H9 (cell line): ENCODE results near the gene SELE. TPM values are rescaled to one million over a fixed set of nuclear protein-coding genes. Genes with fewer than 3 reads are reported as not detected.
"Not testable (repeated sequence)": the region's sequence is repeated elsewhere in the genome, so short reads cannot be mapped to it uniquely, and the experiment has no call there.

Source experiments
- DNase-seq: peaks from one replicate; pipeline ENCODE4 v3.0.0-alpha.2; 2017
- H2AFZ ChIP-seq: one replicate; pipeline ENCODE4 v1.6.1; 2013; ENCODE audit warnings: mild to moderate bottlenecking, low read length, control low read depth, moderate library complexity
- H2AK5ac ChIP-seq: 2 replicates; pipeline ENCODE4 v1.6.1; 2013; ENCODE audit warnings: low read length, control low read depth, mixed read lengths; ENCODE audit not compliant: insufficient read length
- H2BK120ac ChIP-seq: one replicate; pipeline ENCODE4 v1.6.1; 2013; ENCODE audit warnings: low read depth, mild to moderate bottlenecking, low read length, control low read depth, inconsistent platforms; ENCODE audit not compliant: poor library complexity, severe bottlenecking
- H2BK12ac ChIP-seq: 2 replicates; pipeline ENCODE4 v1.6.1; 2013; ENCODE audit warnings: low read length, control low read depth, mixed read lengths, low read depth; ENCODE audit not compliant: insufficient read length
- H2BK15ac ChIP-seq: 2 replicates; pipeline ENCODE4 v1.6.1; 2013; ENCODE audit warnings: low read depth, low read length, control low read depth
- H2BK20ac ChIP-seq: one replicate; pipeline ENCODE4 v1.6.1; 2013; ENCODE audit warnings: low read depth, mild to moderate bottlenecking, low read length, control low read depth, inconsistent platforms; ENCODE audit not compliant: poor library complexity, severe bottlenecking
- H2BK5ac ChIP-seq: 2 replicates; pipeline ENCODE4 v1.6.1; 2013; ENCODE audit warnings: low read length, control low read depth, mixed read lengths; ENCODE audit not compliant: insufficient read length
- H3K14ac ChIP-seq: 2 replicates; pipeline ENCODE4 v1.6.1; 2013; ENCODE audit warnings: low read length, control low read depth; ENCODE audit not compliant: insufficient read depth
- H3K18ac ChIP-seq: 2 replicates; pipeline ENCODE4 v1.6.1; 2013; ENCODE audit warnings: low read depth, mild to moderate bottlenecking, mixed read lengths, low read length, control low read depth; ENCODE audit not compliant: insufficient read length
- H3K23ac ChIP-seq: 2 replicates; pipeline ENCODE4 v1.6.1; 2013; ENCODE audit warnings: low read length, control low read depth, mixed read lengths, low read depth; ENCODE audit not compliant: insufficient read length
- H3K23me2 ChIP-seq: 2 replicates; pipeline ENCODE4 v1.6.1; 2013; ENCODE audit warnings: low read depth, mild to moderate bottlenecking, mixed read lengths, low read length, control low read depth; ENCODE audit not compliant: insufficient read length, poor library complexity, severe bottlenecking
- H3K27ac ChIP-seq: 2 replicates; pipeline ENCODE4 v1.5.1; 2013; ENCODE audit warnings: low read length, control low read depth, mixed read lengths, low read depth; ENCODE audit not compliant: insufficient read length
- H3K27me3 ChIP-seq: 2 replicates; pipeline ENCODE4 v1.6.1; 2013; ENCODE audit warnings: low read length, control low read depth, inconsistent platforms; ENCODE audit not compliant: insufficient read depth
- H3K4ac ChIP-seq: 2 replicates; pipeline ENCODE4 v1.6.1; 2013; ENCODE audit warnings: low read depth, mild to moderate bottlenecking, control low read depth, inconsistent platforms, low read length, moderate library complexity
- H3K4me1 ChIP-seq: 2 replicates; pipeline ENCODE4 v1.6.1; 2013; ENCODE audit warnings: low read length, control low read depth, inconsistent platforms; ENCODE audit not compliant: insufficient read depth
- H3K4me2 ChIP-seq: 2 replicates; pipeline ENCODE4 v1.6.1; 2013; ENCODE audit warnings: low read length, control low read depth, mixed read lengths; ENCODE audit not compliant: insufficient read length, insufficient read depth
- H3K56ac ChIP-seq: 2 replicates; pipeline ENCODE4 v1.6.1; 2013; ENCODE audit warnings: low read depth, mild to moderate bottlenecking, mixed read lengths, low read length, control low read depth; ENCODE audit not compliant: insufficient read length
- H3K79me1 ChIP-seq: 2 replicates; pipeline ENCODE4 v1.6.1; 2013; ENCODE audit warnings: low read depth, mild to moderate bottlenecking, moderate library complexity, low read length, control low read depth, inconsistent platforms; ENCODE audit not compliant: insufficient read depth, poor library complexity, severe bottlenecking
- H3K79me2 ChIP-seq: 2 replicates; pipeline ENCODE4 v1.6.1; 2013; ENCODE audit warnings: low read length, control low read depth, inconsistent platforms; ENCODE audit not compliant: insufficient read depth
- H3K9ac ChIP-seq: 2 replicates; pipeline ENCODE4 v1.6.1; 2013; ENCODE audit warnings: low read length, control low read depth, mixed read lengths; ENCODE audit not compliant: insufficient read length; ENCODE audit errors: extremely low read depth
- H3K9me3 ChIP-seq: one replicate; pipeline ENCODE4 v1.6.1; 2013; ENCODE audit warnings: low read depth, low read length, inconsistent platforms; ENCODE audit not compliant: control insufficient read depth
- H3T11ph ChIP-seq: one replicate; pipeline ENCODE4 v1.6.1; 2013; ENCODE audit warnings: mild to moderate bottlenecking, low read length, control low read depth, inconsistent platforms
- H4K20me1 ChIP-seq: one replicate; pipeline ENCODE4 v1.6.1; 2013; ENCODE audit not compliant: control insufficient read depth, insufficient read length, insufficient read depth
- H4K5ac ChIP-seq: 2 replicates; pipeline ENCODE4 v1.6.1; 2013; ENCODE audit warnings: low read depth, mild to moderate bottlenecking, mixed read lengths, low read length, control low read depth; ENCODE audit not compliant: insufficient read length
- H4K8ac ChIP-seq: replicated peaks from 2 replicates; pipeline ENCODE4 v1.6.1; 2013; ENCODE audit warnings: low read length, control low read depth, mixed read lengths, low read depth; ENCODE audit not compliant: insufficient read length
- H4K91ac ChIP-seq: 2 replicates; pipeline ENCODE4 v1.6.1; 2013; ENCODE audit warnings: low read depth, mild to moderate bottlenecking, moderate library complexity, mixed read lengths, low read length, control low read depth; ENCODE audit not compliant: insufficient read length
- H3K27ac Mint-ChIP-seq, 3 experiments: 2 replicates in 2 of 3; 3 replicates in 1 of 3; pipeline ENCODE4 v1.8.0; 2020 to 2021; ENCODE audit warnings: mixed read lengths in 3 of 3, mild to moderate bottlenecking in 1 of 3, moderate library complexity in 1 of 3
- H3K27me3 Mint-ChIP-seq: 2 replicates; pipeline ENCODE4 v1.8.0; 2021; ENCODE audit warnings: low read depth, mild to moderate bottlenecking, moderate library complexity, mixed read lengths
- H3K36me3 Mint-ChIP-seq, 3 experiments: 2 replicates in 2 of 3; 3 replicates in 1 of 3; pipeline ENCODE4 v1.8.0; 2020 to 2021; ENCODE audit warnings: low read depth in 3 of 3, mixed read lengths in 3 of 3; ENCODE audit not compliant: insufficient read depth in 1 of 3
- H3K4me1 Mint-ChIP-seq, 2 experiments: 2 replicates each; pipeline ENCODE4 v1.8.0; 2020; ENCODE audit warnings: mixed read lengths in 2 of 2
- H3K4me3 Mint-ChIP-seq, 2 experiments: 2 replicates in 1 of 2; 3 replicates in 1 of 2; pipeline ENCODE4 v1.8.0; 2020 to 2021; ENCODE audit warnings: mild to moderate bottlenecking in 2 of 2, mixed read lengths in 2 of 2, moderate library complexity in 1 of 2
- H3K9me3 Mint-ChIP-seq, 2 experiments: 2 replicates in 1 of 2; 3 replicates in 1 of 2; pipeline ENCODE4 v1.8.0; 2020; ENCODE audit warnings: mild to moderate bottlenecking in 2 of 2, mixed read lengths in 2 of 2, moderate library complexity in 1 of 2
- CTCF ChIP-seq: fragments of 200-600 bp; sonication (generic); conservative IDR thresholded peaks from 3 replicates; pipeline ENCODE4 v1.8.0; 2021; ENCODE audit warnings: antibody characterized with exemption, mild to moderate bottlenecking
- WGBS: extraction: QIAGEN DNeasy Blood & Tissue Kit; methylation state at CpG from one replicate; pipeline ENCODE4 v1.1.7; 2013; ENCODE audit warnings: missing lambda C conversion rate, low lambda C conversion rate, mixed read lengths; ENCODE audit not compliant: insufficient read length; ENCODE audit errors: extremely low coverage; 5-methylcytosine and 5-hydroxymethylcytosine counted together
- total RNA-seq: library from RNA; stranded (reverse); gene quantifications from 2 replicates; pipeline ENCODE4 v1.2.1, GENCODE V29; 2021

SELE gene
- total RNA-seq, 1 experiment from 2014 or later, result not detected

GRCh38 chr1:169722779-169723178 lies 11.1 kb downstream of the SELE start:
- H4K5ac ChIP-seq, result no peak overlapping the region
- no peak for DNase-seq
- no peak overlapping the region for H3K4me2 ChIP-seq
- Mint-ChIP-seq H3K4me3 (no peak overlapping the region), H3K36me3 (no peaks in the 10 kb centered on the region), H3K27ac (no peak overlapping the region), H3K27me3 (no peaks in the 10 kb centered on the region; the same call in 1 of the 2 replicates), H3K4me1 (no peaks in the 10 kb centered on the region), H3K9me3 (peaks cover 3 to 9% of the 10 kb centered on the region in 2 experiments; a peak in 4 of 5 replicates)
- H3T11ph ChIP-seq, result no peak overlapping the region
- H4K91ac ChIP-seq, result no peak overlapping the region
- H2BK15ac ChIP-seq, result no peak overlapping the region
- H3K18ac ChIP-seq, result no peak overlapping the region
- H2BK120ac ChIP-seq, result no peak overlapping the region
- no peak overlapping the region for H3K56ac ChIP-seq
- no peak overlapping the region for H2BK20ac ChIP-seq
- no peaks in the 10 kb centered on the region for H3K79me2 ChIP-seq
- no peaks in the 10 kb centered on the region for H3K27me3 ChIP-seq
- H3K9me3 ChIP-seq, result no peaks in the 10 kb centered on the region
- no peaks in the 10 kb centered on the region for H3K4me1 ChIP-seq
- no peak overlapping the region for H4K8ac ChIP-seq
- H3K14ac ChIP-seq, result no peak overlapping the region
- H3K27ac ChIP-seq, result no peak overlapping the region
- no peak overlapping the region for H3K9ac ChIP-seq
- no peaks in the 10 kb centered on the region for H3K79me1 ChIP-seq
- H4K20me1 ChIP-seq, result no peaks in the 10 kb centered on the region
- H3K23me2 ChIP-seq, result no peaks in the 10 kb centered on the region
- no peak overlapping the region for H3K23ac ChIP-seq
- H2AFZ ChIP-seq, result no peak overlapping the region
- H2BK12ac ChIP-seq, result no peak overlapping the region
- no peak overlapping the region for H3K4ac ChIP-seq
- no peak overlapping the region for H2AK5ac ChIP-seq
- H2BK5ac ChIP-seq, result no peak overlapping the region
- TF ChIP-seq CTCF, result no peak

- H3K27ac Mint-ChIP-seq, H2BK12ac ChIP-seq, H2BK20ac ChIP-seq, DNase-seq, H3K4me3 Mint-ChIP-seq, H3K79me1 ChIP-seq, H3K18ac ChIP-seq, H3K36me3 Mint-ChIP-seq, H3K27me3 Mint-ChIP-seq, H4K5ac ChIP-seq, H3K23ac ChIP-seq, H4K8ac ChIP-seq, H2BK120ac ChIP-seq, H3K23me2 ChIP-seq, H3K9me3 ChIP-seq, H2AK5ac ChIP-seq, H3T11ph ChIP-seq, H3K27ac ChIP-seq, H3K27me3 ChIP-seq, H3K4ac ChIP-seq, H3K9ac ChIP-seq, H2AFZ ChIP-seq, H2BK15ac ChIP-seq, H4K20me1 ChIP-seq, H3K79me2 ChIP-seq, H4K91ac ChIP-seq, H3K4me1 ChIP-seq, H3K56ac ChIP-seq, H3K4me1 Mint-ChIP-seq, H3K4me2 ChIP-seq, H3K14ac ChIP-seq, H2BK5ac ChIP-seq: not testable (repeated sequence)
- H3K9me3 Mint-ChIP-seq, result peaks cover 21 to 33% of the 10 kb centered on the region in 2 experiments
- no CpG with 5 or more reads among the region's 2 CpGs for WGBS
Observed at GRCh38 chr1:169715100-169715499, 18.8 kb downstream of the SELE start.
